Mesenchymal stem cell (in vitro differentiated cells and primary cell): ENCODE data around the gene GTPBP3.

ENCODE experiments used
- DNase-seq: peaks from one replicate; pipeline ENCODE4 v3.0.0-alpha.2; 2013
- H2AFZ ChIP-seq: one replicate; pipeline ENCODE4 v1.6.1; 2013; ENCODE audit warnings: low read depth, mild to moderate bottlenecking, control low read depth, inconsistent platforms, low read length, moderate library complexity
- H2AK5ac ChIP-seq: 2 replicates; pipeline ENCODE4 v1.6.1; 2013; ENCODE audit warnings: low read length, moderate library complexity, mild to moderate bottlenecking, inconsistent platforms; ENCODE audit not compliant: severe bottlenecking
- H2BK120ac ChIP-seq: one replicate; pipeline ENCODE4 v1.6.1; 2013; ENCODE audit warnings: low read depth, mild to moderate bottlenecking, inconsistent platforms, low read length, moderate library complexity
- H2BK12ac ChIP-seq, 2 experiments: one replicate each; pipeline ENCODE4 v1.6.1; 2013; ENCODE audit warnings: inconsistent platforms in 2 of 2, low read length in 2 of 2, mild to moderate bottlenecking in 2 of 2, moderate library complexity in 2 of 2, control low read depth in 1 of 2
- H2BK15ac ChIP-seq: one replicate; pipeline ENCODE4 v1.6.1; 2013; ENCODE audit warnings: mild to moderate bottlenecking, low read depth, inconsistent platforms; ENCODE audit not compliant: poor library complexity, severe bottlenecking
- H2BK5ac ChIP-seq: 2 replicates; pipeline ENCODE4 v1.6.1; 2013; ENCODE audit warnings: low read depth, mild to moderate bottlenecking, low read length, control low read depth, inconsistent platforms; ENCODE audit not compliant: poor library complexity, severe bottlenecking
- H3K14ac ChIP-seq, 2 experiments: one replicate each; pipeline ENCODE4 v1.6.1; 2013; ENCODE audit warnings: inconsistent platforms in 2 of 2, low read length in 2 of 2, control low read depth in 1 of 2, mild to moderate bottlenecking in 1 of 2, moderate library complexity in 1 of 2
- H3K18ac ChIP-seq, 2 experiments: one replicate each; pipeline ENCODE4 v1.6.1; 2013; ENCODE audit warnings: inconsistent platforms in 2 of 2, low read length in 2 of 2, control low read depth in 1 of 2, low read depth in 1 of 2, mild to moderate bottlenecking in 1 of 2
- H3K23ac ChIP-seq, 2 experiments: one replicate each; pipeline ENCODE4 v1.6.1; 2013; ENCODE audit warnings: inconsistent platforms in 2 of 2, low read length in 2 of 2, mild to moderate bottlenecking in 2 of 2, moderate library complexity in 2 of 2, control low read depth in 1 of 2
- H3K27ac ChIP-seq: 2 replicates; pipeline ENCODE4 v1.5.1; 2013; ENCODE audit warnings: mild to moderate bottlenecking, moderate library complexity, low read length, control low read depth, inconsistent platforms; ENCODE audit not compliant: poor library complexity, severe bottlenecking
- H3K27me3 ChIP-seq, 2 experiments: 2 replicates each; pipeline versions ENCODE4 v1.6.1 to v1.7.0; 2013; ENCODE audit warnings: low read length in 2 of 2, mild to moderate bottlenecking in 2 of 2, moderate library complexity in 2 of 2, control low read depth in 1 of 2, inconsistent platforms in 1 of 2; ENCODE audit not compliant: control insufficient read depth in 1 of 2, insufficient read depth in 1 of 2
- H3K36me3 ChIP-seq, 2 experiments: 2 replicates each; pipeline versions ENCODE4 v1.6.1 to v1.7.0; 2013; ENCODE audit warnings: low read length in 2 of 2, control low read depth in 1 of 2, inconsistent platforms in 1 of 2, low read depth in 1 of 2, mild to moderate bottlenecking in 1 of 2; ENCODE audit not compliant: insufficient read depth in 2 of 2, control insufficient read depth in 1 of 2
- H3K4ac ChIP-seq, 2 experiments: one replicate each; pipeline ENCODE4 v1.6.1; 2013; ENCODE audit warnings: inconsistent platforms in 2 of 2, low read length in 2 of 2, mild to moderate bottlenecking in 2 of 2, moderate library complexity in 2 of 2, control low read depth in 1 of 2, low read depth in 1 of 2
- H3K4me1 ChIP-seq: 2 replicates; pipeline ENCODE4 v1.6.1; 2013; ENCODE audit warnings: low read depth, low read length, control low read depth; ENCODE audit not compliant: control insufficient read depth, insufficient read depth
- H3K4me2 ChIP-seq: 2 replicates; pipeline ENCODE4 v1.6.1; 2013; ENCODE audit warnings: low read length, mild to moderate bottlenecking, inconsistent platforms; ENCODE audit not compliant: poor library complexity, severe bottlenecking
- H3K4me3 ChIP-seq, 2 experiments: 2 replicates each; pipeline versions ENCODE4 v1.5.1 to v1.7.0; 2013; ENCODE audit warnings: low read length in 2 of 2, mild to moderate bottlenecking in 2 of 2, control low read depth in 1 of 2, low read depth in 1 of 2; ENCODE audit not compliant: insufficient read depth in 1 of 2
- H3K79me1 ChIP-seq: replicated peaks from 2 replicates; pipeline ENCODE4 v1.6.1; 2013; ENCODE audit warnings: mild to moderate bottlenecking, control low read depth, low read length, inconsistent platforms; ENCODE audit not compliant: poor library complexity, severe bottlenecking
- H3K9ac ChIP-seq: 2 replicates; pipeline ENCODE4 v1.7.0; 2013; ENCODE audit warnings: mild to moderate bottlenecking, low read length, moderate library complexity
- H3K9me3 ChIP-seq: 2 replicates; pipeline ENCODE4 v1.7.0; 2013; ENCODE audit warnings: mild to moderate bottlenecking, low read length; ENCODE audit not compliant: control insufficient read depth
- H4K8ac ChIP-seq: one replicate; pipeline ENCODE4 v1.6.1; 2013; ENCODE audit warnings: inconsistent platforms, mild to moderate bottlenecking, low read length, moderate library complexity
- H4K91ac ChIP-seq: one replicate; pipeline ENCODE4 v1.6.1; 2013; ENCODE audit warnings: mild to moderate bottlenecking, low read length, inconsistent platforms
- WGBS: methylation state at CpG from one replicate; pipeline ENCODE4 v1.1.7; 2013; ENCODE audit warnings: mixed read lengths; 5-methylcytosine and 5-hydroxymethylcytosine counted together

Gene GTPBP3

GRCh38 chr19:17333611-17334413, 3.5 kb upstream of the GTPBP3 start:
- no peaks in the 10 kb centered on the region for H3K9me3 ChIP-seq
- H3K14ac ChIP-seq: peak overlapping the region in 1 of 2 experiments; percentile 89
- H3K4me1 ChIP-seq: peaks cover 37% of the 10 kb centered on the region
- peak overlapping the region; percentile 35 to 94 for H3K4ac ChIP-seq
- peak overlapping the region; percentile 45 to 85 for H3K18ac ChIP-seq
- H3K4me2 ChIP-seq: peak overlapping the region; percentile 90
- H3K23ac ChIP-seq: peak overlapping the region in 1 of 2 experiments; percentile 73
- H3K79me1 ChIP-seq: peaks cover 22% of the 10 kb centered on the region
- no peaks in the 10 kb centered on the region for H3K27me3 ChIP-seq
- peak overlapping the region; percentile 23 for H2BK120ac ChIP-seq
- H2BK5ac ChIP-seq: no peak overlapping the region
- H3K9ac ChIP-seq: peak overlapping the region; percentile 78
- DNase-seq: peak; percentile 88
- peak overlapping the region; percentile 86 for H2AFZ ChIP-seq
- H4K8ac ChIP-seq: peak overlapping the region; percentile 67
- peak overlapping the region; percentile 83 to 88 for H3K4me3 ChIP-seq
- peaks cover 18 to 40% of the 10 kb centered on the region in 2 experiments for H3K36me3 ChIP-seq
- peak overlapping the region; percentile 80 for H2BK15ac ChIP-seq
- H4K91ac ChIP-seq: peak overlapping the region; percentile 76
- no peak overlapping the region for H2AK5ac ChIP-seq
- 34% methylated on average over 52 of the region's 52 CpGs for WGBS
- H2BK12ac ChIP-seq: peak overlapping the region in 1 of 2 experiments; percentile 66
- H3K27ac ChIP-seq: no peak overlapping the region

GRCh38 chr19:17334414-17335409, 2.6 kb upstream of the GTPBP3 start, which contains the start of gene ANO8:
TSS of gene ANO8 (minus strand) at chr19:17334855. CDS start at chr19:17334670, 185 bp downstream.
- Histone ChIP-seq H3K9ac (peak within 1 kb of the TSS; percentile 78), H3K4me1 (peaks cover 31% of the 10 kb centered on the region), H3K4ac (peak within 1 kb of the TSS; percentile 35 to 94), H3K27ac (no peak within 1 kb of the TSS), H3K9me3 (no peaks in the 10 kb centered on the region), H2BK5ac (no peak within 1 kb of the TSS), H2AFZ (peak within 1 kb of the TSS; percentile 86), H2BK12ac (peak within 1 kb of the TSS in 1 of 2 experiments; percentile 66), H2BK120ac (peak within 1 kb of the TSS; percentile 23), H2AK5ac (no peak within 1 kb of the TSS), H3K27me3 (no peaks in the 10 kb centered on the region), H4K8ac (peak within 1 kb of the TSS; percentile 67), H3K18ac (peak within 1 kb of the TSS; percentile 45 to 85), H3K14ac (peak within 1 kb of the TSS in 1 of 2 experiments; percentile 89), H3K36me3 (peaks cover 17 to 38% of the 10 kb centered on the region in 2 experiments), H3K79me1 (peaks cover 19% of the 10 kb centered on the region), H3K4me2 (peak within 1 kb of the TSS; percentile 90), H3K4me3 (peak within 1 kb of the TSS; percentile 83 to 88), H3K23ac (peak within 1 kb of the TSS in 1 of 2 experiments; percentile 73), H2BK15ac (peak within 1 kb of the TSS; percentile 80), H4K91ac (peak within 1 kb of the TSS; percentile 21)
- WGBS: 6% methylated on average over 81 of the region's 86 CpGs
- peak; percentile 98 for DNase-seq

GRCh38 chr19:17335575-17335974, 1.8 kb upstream of the GTPBP3 start:
- Histone ChIP-seq H2BK12ac (no peak overlapping the region), H3K4me2 (no peak overlapping the region), H3K27me3 (no peaks in the 10 kb centered on the region), H4K8ac (no peak overlapping the region), H3K79me1 (peaks cover 19% of the 10 kb centered on the region), H2AK5ac (no peak overlapping the region), H3K14ac (no peak overlapping the region), H3K9ac (peak overlapping the region; percentile 78), H3K4me3 (peak overlapping the region in 1 of 2 experiments; percentile 88), H3K27ac (no peak overlapping the region), H2BK15ac (no peak overlapping the region), H2AFZ (no peak overlapping the region), H3K4ac (no peak overlapping the region), H2BK5ac (no peak overlapping the region), H3K4me1 (peaks cover 28% of the 10 kb centered on the region), H4K91ac (no peak overlapping the region), H3K9me3 (no peaks in the 10 kb centered on the region), H3K23ac (no peak overlapping the region), H2BK120ac (no peak overlapping the region), H3K36me3 (peaks cover 9 to 34% of the 10 kb centered on the region in 2 experiments), H3K18ac (no peak overlapping the region)
- no peak for DNase-seq
- WGBS: 92% methylated on average over 7 of the region's 10 CpGs
